Measurements from ENCODE around the gene VPS26C.
A peak's percentile ranks its signal among the peaks of the same experiment; 100 is the strongest.

DNA sequence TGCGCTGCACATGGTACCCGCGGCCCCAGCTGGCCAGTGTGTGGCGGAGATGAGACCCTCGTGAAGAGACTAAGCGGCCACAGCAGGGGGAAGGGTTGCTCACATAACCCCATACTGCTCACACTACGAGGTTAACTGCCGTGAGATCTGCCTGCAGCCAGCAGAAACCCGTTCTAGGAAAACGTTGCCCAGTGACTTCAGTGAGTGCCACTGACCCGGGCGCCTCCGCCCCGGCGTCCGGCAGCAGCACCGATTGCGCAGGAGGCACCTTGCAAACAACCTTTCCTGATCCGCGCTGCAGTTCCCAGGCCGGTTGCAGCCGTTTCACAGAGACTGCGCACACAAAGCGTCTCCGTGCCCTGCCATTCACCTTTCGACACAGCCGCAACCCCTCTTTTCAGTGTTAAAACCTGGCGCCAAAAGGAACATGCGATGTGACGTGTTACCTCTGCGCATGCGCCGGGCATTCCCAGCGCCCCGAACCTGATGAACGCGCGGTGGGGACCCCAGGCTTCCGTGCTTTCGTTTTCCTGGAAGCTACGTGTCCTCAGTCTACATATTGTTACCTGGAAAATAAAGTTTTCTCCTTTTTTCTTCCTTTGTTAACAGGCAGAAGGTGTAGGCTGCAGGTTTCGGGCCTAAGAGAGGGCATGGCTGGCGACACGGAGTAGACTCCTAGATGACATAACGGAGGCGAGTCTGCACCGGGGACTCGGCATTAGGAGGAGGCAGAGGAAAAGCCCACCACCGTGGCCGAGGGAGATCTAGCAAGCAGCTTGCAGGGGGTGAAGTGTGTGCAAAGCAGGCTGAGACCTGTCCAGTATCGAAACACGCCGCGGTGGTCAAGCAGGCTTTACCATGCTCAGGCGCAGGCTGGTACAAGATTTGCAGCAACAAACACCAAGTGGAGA, 8.9 kb downstream of the VPS26C start:
- TF ChIP-seq CTCF (IDR thresholded peaks at IDR 0.05) (no peak; the same call in 1 of the 2 replicates), SIN3A (IDR thresholded peaks at IDR 0.05; ENCODE audit: borderline replicate concordance, insufficient read depth, low read depth, low read length) (0 out of 2 replicates have a peak, but pooled peaks have one; percentile 53), TCF7L2 (IDR thresholded peaks at IDR 0.05; ENCODE audit: low read depth, low read length) (no peak), POLR2AphosphoS5 (IDR thresholded peaks at IDR 0.05; ENCODE audit: low read depth, low read length) (peak; percentile 64)
- TF ChIP-seq, protein P1, sequence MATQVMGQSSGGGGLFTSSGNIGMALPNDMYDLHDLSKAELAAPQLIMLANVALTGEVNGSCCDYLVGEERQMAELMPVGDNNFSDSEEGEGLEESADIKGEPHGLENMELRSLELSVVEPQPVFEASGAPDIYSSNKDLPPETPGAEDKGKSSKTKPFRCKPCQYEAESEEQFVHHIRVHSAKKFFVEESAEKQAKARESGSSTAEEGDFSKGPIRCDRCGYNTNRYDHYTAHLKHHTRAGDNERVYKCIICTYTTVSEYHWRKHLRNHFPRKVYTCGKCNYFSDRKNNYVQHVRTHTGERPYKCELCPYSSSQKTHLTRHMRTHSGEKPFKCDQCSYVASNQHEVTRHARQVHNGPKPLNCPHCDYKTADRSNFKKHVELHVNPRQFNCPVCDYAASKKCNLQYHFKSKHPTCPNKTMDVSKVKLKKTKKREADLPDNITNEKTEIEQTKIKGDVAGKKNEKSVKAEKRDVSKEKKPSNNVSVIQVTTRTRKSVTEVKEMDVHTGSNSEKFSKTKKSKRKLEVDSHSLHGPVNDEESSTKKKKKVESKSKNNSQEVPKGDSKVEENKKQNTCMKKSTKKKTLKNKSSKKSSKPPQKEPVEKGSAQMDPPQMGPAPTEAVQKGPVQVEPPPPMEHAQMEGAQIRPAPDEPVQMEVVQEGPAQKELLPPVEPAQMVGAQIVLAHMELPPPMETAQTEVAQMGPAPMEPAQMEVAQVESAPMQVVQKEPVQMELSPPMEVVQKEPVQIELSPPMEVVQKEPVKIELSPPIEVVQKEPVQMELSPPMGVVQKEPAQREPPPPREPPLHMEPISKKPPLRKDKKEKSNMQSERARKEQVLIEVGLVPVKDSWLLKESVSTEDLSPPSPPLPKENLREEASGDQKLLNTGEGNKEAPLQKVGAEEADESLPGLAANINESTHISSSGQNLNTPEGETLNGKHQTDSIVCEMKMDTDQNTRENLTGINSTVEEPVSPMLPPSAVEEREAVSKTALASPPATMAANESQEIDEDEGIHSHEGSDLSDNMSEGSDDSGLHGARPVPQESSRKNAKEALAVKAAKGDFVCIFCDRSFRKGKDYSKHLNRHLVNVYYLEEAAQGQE (IDR thresholded peaks at IDR 0.05; ENCODE audit: insufficient read depth in 1 of 2, low read depth in 2 of 2, low read length in 1 of 2), result no peak

Data from Panc1 (cell line).